Esophagus muscularis mucosa (tissue), 4 donors: ENCODE data around the gene PKD1L1. TPM values are rescaled to one million over a fixed set of nuclear protein-coding genes. Genes with fewer than 3 reads are reported as not detected.

Source experiments
- DNase-seq: peaks from one replicate; pipeline ENCODE4 v3.0.0-alpha.2; 2017; ENCODE audit errors: extremely low spot score
- H3K27ac ChIP-seq, 4 donors: fragments of 200-600 bp; sonication (generic); replicated peaks in 1 of 4; 1 replicate in 3 of 4; 2 replicates in 1 of 4; pipeline ENCODE4 v1.5.1; 2016 to 2019; ENCODE audit warnings: mild to moderate bottlenecking in 1 of 4
- H3K27me3 ChIP-seq, 4 donors: fragments of 200-600 bp; sonication (generic); one replicate each; pipeline versions ENCODE4 v1.5.1 to v1.6.0; 2016 to 2019
- H3K36me3 ChIP-seq, 4 donors: fragments of 200-600 bp; sonication (generic); one replicate each; pipeline ENCODE4 v1.5.1; 2016 to 2019
- H3K4me1 ChIP-seq, 4 donors: fragments of 200-600 bp; sonication (generic); one replicate each; pipeline ENCODE4 v1.5.1; 2016 to 2019
- H3K4me3 ChIP-seq, 4 donors: fragments of 200-600 bp; sonication (generic); 1 replicate in 2 of 4; 2 replicates in 2 of 4; pipeline ENCODE4 v1.5.1; 2016 to 2019; ENCODE audit warnings: mild to moderate bottlenecking in 4 of 4, moderate library complexity in 1 of 4
- H3K9me3 ChIP-seq, 4 donors: fragments of 200-600 bp; sonication (generic); 1 replicate in 3 of 4; 2 replicates in 1 of 4; pipeline ENCODE4 v1.5.1; 2016 to 2019
- EP300 ChIP-seq: sonication (generic); formaldehyde crosslinking; IDR thresholded peaks from one replicate; pipeline ENCODE4 v1.6.1; 2017; ENCODE audit warnings: antibody characterized with exemption
- POLR2A ChIP-seq: fragments of 450-650 bp; IDR thresholded peaks from one replicate; pipeline ENCODE4 v1.6.1; 2017; ENCODE audit warnings: antibody characterized with exemption, moderate library complexity, mild to moderate bottlenecking, low read depth
- POLR2AphosphoS5 ChIP-seq, 2 donors: sonication (generic); formaldehyde crosslinking; IDR thresholded peaks; one replicate each; pipeline ENCODE4 v1.6.1; 2017; ENCODE audit warnings: antibody characterized with exemption in 2 of 2
- WGBS: methylation state at CpG from one replicate; pipeline ENCODE4 v1.1.5; 2018; 5-methylcytosine and 5-hydroxymethylcytosine counted together
- intact Hi-C: fragments of 100-400 bp; cut with DNase I; formaldehyde crosslinking; loops from one replicate; pipeline ENCODE4 v1.15.1; 2023
- total RNA-seq, 4 donors: library from RNA; depleted of rRNA; stranded (reverse); fragments of >200 nt; gene quantifications; one replicate each; pipeline versions ENCODE4 v1.1.0 to v1.2.1, GENCODE V29; 2016
- TF ChIP-seq, protein P1 (sequence below), 3 experiments: fragments of 200-600 bp in 2 of 3; fragments of 450-650 bp in 1 of 3; sonication (generic) in 2 of 3; IDR thresholded peaks; one replicate each; pipeline ENCODE4 v1.5.1; 2017 to 2019; ENCODE audit warnings: antibody characterized with exemption in 3 of 3, mild to moderate bottlenecking in 2 of 3, moderate library complexity in 1 of 3

The PKD1L1 gene
- total RNA-seq, 4 donors from 2014 or later = 0.50 to 1.7 (median 0.73) TPM

DNA sequence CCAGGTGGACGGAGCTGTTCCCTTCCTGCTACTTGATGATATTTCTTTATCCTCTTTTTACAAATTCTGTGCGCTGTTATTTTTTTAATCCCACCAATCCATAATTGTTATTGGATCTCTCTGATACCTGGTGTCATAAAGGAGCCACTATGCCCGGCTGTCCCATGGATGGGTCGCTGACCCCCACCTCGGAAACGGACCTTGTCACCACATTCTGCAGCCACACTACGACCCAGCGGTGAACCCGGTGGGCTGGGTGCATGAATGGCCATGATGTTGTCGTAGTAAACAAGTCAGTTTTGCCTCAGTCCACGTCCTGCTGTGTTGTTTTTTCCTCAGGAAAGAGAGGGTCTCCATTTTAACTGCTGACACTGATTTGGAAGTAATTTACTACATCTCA lies 112.2 kb downstream of the PKD1L1 start:
- Histone ChIP-seq H3K4me1 (no peaks in the 10 kb centered on the region), H3K27ac (no peak overlapping the region), H3K27me3 (no peaks in the 10 kb centered on the region), H3K9me3 (no peaks in the 10 kb centered on the region), H3K4me3 (no peak overlapping the region), H3K36me3 (no peaks in the 10 kb centered on the region)
- intact Hi-C loops = no loop called here
- 96% methylated on average over 11 of the region's 11 CpGs for WGBS
- DNase-seq = no peak
- TF ChIP-seq, protein P1, sequence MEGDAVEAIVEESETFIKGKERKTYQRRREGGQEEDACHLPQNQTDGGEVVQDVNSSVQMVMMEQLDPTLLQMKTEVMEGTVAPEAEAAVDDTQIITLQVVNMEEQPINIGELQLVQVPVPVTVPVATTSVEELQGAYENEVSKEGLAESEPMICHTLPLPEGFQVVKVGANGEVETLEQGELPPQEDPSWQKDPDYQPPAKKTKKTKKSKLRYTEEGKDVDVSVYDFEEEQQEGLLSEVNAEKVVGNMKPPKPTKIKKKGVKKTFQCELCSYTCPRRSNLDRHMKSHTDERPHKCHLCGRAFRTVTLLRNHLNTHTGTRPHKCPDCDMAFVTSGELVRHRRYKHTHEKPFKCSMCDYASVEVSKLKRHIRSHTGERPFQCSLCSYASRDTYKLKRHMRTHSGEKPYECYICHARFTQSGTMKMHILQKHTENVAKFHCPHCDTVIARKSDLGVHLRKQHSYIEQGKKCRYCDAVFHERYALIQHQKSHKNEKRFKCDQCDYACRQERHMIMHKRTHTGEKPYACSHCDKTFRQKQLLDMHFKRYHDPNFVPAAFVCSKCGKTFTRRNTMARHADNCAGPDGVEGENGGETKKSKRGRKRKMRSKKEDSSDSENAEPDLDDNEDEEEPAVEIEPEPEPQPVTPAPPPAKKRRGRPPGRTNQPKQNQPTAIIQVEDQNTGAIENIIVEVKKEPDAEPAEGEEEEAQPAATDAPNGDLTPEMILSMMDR (IDR thresholded peaks at IDR 0.05) = no peak
- no peak for TF ChIP-seq EP300
- TF ChIP-seq POLR2AphosphoS5 (IDR thresholded peaks at IDR 0.05) = no peak
- TF ChIP-seq POLR2A = no peak

DNA sequence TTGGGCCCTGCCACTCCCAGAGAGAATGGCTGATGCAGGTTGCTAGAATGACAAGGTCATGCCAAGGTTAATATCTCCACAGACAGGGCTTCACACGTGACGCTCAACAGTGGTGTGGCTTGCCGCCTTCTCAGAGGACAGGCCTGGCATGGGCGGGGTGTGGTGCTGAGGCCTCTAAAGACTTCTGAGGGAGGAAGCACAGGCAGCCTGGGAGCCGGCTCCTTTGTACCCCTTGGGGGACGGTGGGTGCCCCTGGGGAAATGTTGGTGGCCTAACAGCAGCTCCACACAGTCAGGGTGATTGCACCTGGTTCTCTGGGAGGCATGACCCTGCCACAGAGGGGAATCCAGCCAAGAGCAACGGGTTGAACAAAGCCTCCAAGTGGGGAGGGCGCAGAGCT lies 115.1 kb downstream of the PKD1L1 start:
- H3K27me3 ChIP-seq = no peaks in the 10 kb centered on the region
- H3K27ac ChIP-seq = no peak overlapping the region
- no peak overlapping the region for H3K4me3 ChIP-seq
- WGBS = 100% methylated on average over 3 of the region's 8 CpGs
- H3K9me3 ChIP-seq = no peaks in the 10 kb centered on the region
- DNase-seq = no peak
- intact Hi-C loops = no loop called here
- TF ChIP-seq EP300 (no peak), POLR2AphosphoS5 (IDR thresholded peaks at IDR 0.05) (no peak), POLR2A (no peak)
- TF ChIP-seq, protein P1 (IDR thresholded peaks at IDR 0.05) = no peak
- H3K4me1 ChIP-seq = peaks cover 0 to under 1% (median 0%) of the 10 kb centered on the region in 4 donors
- no peaks in the 10 kb centered on the region for H3K36me3 ChIP-seq

DNA sequence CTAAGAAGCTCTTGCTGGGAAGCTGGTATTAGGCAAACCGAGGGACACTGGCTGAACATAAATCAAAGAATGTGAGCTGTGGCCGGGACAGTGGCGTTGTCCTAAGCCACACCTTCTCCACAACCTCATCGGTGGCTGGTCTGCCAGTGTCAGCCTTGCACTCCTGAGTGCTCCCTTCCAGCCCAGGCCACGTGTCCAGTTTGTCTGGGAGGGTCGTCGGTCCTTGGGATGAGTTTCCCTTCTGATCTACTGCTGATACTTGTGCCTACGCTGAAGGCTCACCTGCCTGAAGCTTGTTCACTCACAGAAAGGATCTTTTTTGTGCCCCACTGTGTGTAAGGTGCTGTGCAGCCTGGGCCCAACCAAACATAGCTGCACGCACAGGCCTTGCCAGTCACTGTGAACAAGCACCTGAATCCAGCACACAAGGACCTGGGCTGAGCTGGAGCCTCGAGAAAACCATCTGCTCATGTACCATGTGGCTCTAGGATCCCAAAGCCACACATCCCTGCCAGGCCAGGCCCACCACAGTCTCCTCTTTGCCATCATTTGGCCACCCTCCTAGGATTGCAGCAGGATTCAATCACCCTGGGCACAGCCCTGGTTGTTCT lies 116.1 kb downstream of the PKD1L1 start:
- H3K36me3 ChIP-seq = no peaks in the 10 kb centered on the region
- no peaks in the 10 kb centered on the region for H3K9me3 ChIP-seq
- peaks cover 0 to 9% (median 8%) of the 10 kb centered on the region in 4 donors for H3K4me1 ChIP-seq
- intact Hi-C loops = no loop called here
- WGBS = 95% methylated on average over 10 of the region's 10 CpGs
- no peak overlapping the region for H3K27ac ChIP-seq
- H3K4me3 ChIP-seq = no peak overlapping the region
- no peak for DNase-seq
- no peaks in the 10 kb centered on the region for H3K27me3 ChIP-seq
- TF ChIP-seq POLR2AphosphoS5 (IDR thresholded peaks at IDR 0.05) (no peak), POLR2A (no peak), EP300 (no peak)
- TF ChIP-seq, protein P1 (IDR thresholded peaks at IDR 0.05) = no peak

DNA sequence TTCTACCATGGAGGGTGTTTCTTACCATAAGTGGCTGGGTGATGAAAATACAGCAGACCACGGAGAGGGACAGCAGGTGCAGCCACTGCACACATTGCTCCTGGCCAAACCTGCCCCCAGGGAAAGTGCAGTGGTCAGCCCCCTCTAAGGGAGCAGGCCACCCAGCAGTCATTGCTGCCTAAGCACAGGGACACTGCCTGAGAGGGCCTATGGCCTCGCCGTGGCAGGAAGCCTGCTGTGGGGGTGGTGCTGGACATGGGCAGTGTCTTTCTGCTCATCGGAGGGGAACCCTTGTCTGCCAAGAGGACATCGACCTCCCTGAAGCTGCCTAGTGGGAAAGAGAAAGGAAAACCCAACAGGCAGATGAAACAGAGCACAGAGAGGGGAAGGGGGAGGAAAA lies 118.3 kb downstream of the PKD1L1 start:
- DNase-seq = no peak
- TF ChIP-seq POLR2A (no peak), POLR2AphosphoS5 (IDR thresholded peaks at IDR 0.05) (no peak), EP300 (no peak)
- TF ChIP-seq, protein P1 (IDR thresholded peaks at IDR 0.05) = no peak
- Histone ChIP-seq H3K27ac (no peak overlapping the region), H3K27me3 (no peaks in the 10 kb centered on the region), H3K4me3 (no peak overlapping the region), H3K4me1 (peaks cover 0 to 13% (median 11%) of the 10 kb centered on the region in 4 donors), H3K36me3 (no peaks in the 10 kb centered on the region), H3K9me3 (no peaks in the 10 kb centered on the region)
- 73% methylated on average over 5 of the region's 5 CpGs for WGBS
- intact Hi-C loops = no loop called here

DNA sequence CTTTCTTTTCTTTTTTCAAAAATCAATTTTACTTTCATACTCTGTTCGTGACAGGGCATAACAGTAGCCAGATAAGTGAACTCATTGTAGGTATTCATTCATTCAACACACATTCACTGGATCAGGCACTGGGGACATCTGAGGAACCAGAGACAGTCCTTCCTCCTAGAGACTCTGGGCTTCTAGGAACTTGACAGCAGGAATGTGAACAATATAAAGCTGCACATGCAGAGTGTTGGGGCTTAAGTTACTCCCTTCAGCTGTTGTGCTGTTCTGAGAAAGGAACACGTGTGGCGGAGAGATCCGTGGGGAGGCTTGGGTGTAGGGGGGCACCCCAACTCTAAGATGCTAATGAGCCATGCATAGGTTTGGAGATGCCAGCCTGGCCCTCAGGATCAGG lies 120.4 kb downstream of the PKD1L1 start:
- Histone ChIP-seq H3K27ac (no peak overlapping the region), H3K27me3 (no peaks in the 10 kb centered on the region), H3K4me1 (peaks cover 0 to 13% (median 11%) of the 10 kb centered on the region in 4 donors), H3K36me3 (no peaks in the 10 kb centered on the region), H3K9me3 (no peaks in the 10 kb centered on the region), H3K4me3 (no peak overlapping the region)
- intact Hi-C loops = no loop called here
- TF ChIP-seq POLR2AphosphoS5 (IDR thresholded peaks at IDR 0.05) (no peak), POLR2A (no peak), EP300 (no peak)
- TF ChIP-seq, protein P1 (IDR thresholded peaks at IDR 0.05) = no peak
- WGBS = 84% methylated on average over 4 of the region's 4 CpGs
- no peak for DNase-seq
